Measurements from ENCODE around the gene LIMA1. TPM values are rescaled to one million over a fixed set of nuclear protein-coding genes. Genes with fewer than 3 reads are reported as not detected.
"Not testable (repeated sequence)": the region's sequence is repeated elsewhere in the genome, so short reads cannot be mapped to it uniquely, and the experiment has no call there.

LIMA1 gene
- total and polyA plus RNA-seq, 4 experiments from 2014 or later = 4.9 to 14.9 (median 12.0) TPM

DNA sequence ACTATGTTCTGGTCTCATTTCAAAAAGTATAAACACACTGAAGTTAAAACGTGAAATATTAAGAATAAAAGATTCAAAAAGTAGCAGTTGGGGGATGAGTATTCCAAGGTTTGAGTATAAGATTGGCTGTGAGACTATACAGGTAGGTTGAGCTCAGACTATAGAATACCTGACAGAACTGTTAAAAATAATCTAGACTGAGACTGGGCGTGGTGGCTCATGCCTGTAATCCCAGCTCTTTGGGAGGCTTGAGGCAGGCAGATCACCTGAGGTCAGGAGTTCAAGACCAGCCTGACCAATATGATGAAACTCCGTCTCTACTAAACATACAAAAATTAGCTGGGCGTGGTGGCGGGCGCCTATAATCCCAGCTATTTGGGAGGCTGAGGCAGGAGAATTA lies 64.3 kb downstream of the LIMA1 start:
- H3K36me3 ChIP-seq (ENCODE audit: insufficient read depth, low read length); H3K27ac ChIP-seq (ENCODE audit: low read depth, low read length); H3K9me3 ChIP-seq (ENCODE audit: control insufficient read depth in 1 of 2, low read length in 2 of 2); H3K36me3 Mint-ChIP-seq; H3K27me3 Mint-ChIP-seq; intact Hi-C loops (cut with micrococcal nuclease); H3K9me3 Mint-ChIP-seq; H3K4me3 ChIP-seq (ENCODE audit: low read length in 2 of 2); H3K27me3 ChIP-seq (ENCODE audit: insufficient read depth, low read length); DNase-seq; POLR2A ChIA-PET (ENCODE audit: partially characterized antibody): not testable (repeated sequence)
- CTCF ChIA-PET (ENCODE audit: partially characterized antibody) = interaction anchor here (0.9 to 1.0 kb wide), 2 partner anchors 11 to 108 kb away, joined by 3 read pairs; partner anchors contain the start of gene COX14
- H3K4me1 Mint-ChIP-seq = peaks cover 28 to 45% (median 36%) of the 10 kb centered on the region in 4 donors
- peak overlapping the region in 4 of 8 donors; percentile 6 to 20 (median 12) for H3K4me3 Mint-ChIP-seq
- peak overlapping the region in 6 of 7 donors; percentile 39 to 85 (median 71) for H3K27ac Mint-ChIP-seq
- H3K4me1 ChIP-seq (ENCODE audit: insufficient read depth, low read length) = peaks cover 54% of the 10 kb centered on the region

DNA sequence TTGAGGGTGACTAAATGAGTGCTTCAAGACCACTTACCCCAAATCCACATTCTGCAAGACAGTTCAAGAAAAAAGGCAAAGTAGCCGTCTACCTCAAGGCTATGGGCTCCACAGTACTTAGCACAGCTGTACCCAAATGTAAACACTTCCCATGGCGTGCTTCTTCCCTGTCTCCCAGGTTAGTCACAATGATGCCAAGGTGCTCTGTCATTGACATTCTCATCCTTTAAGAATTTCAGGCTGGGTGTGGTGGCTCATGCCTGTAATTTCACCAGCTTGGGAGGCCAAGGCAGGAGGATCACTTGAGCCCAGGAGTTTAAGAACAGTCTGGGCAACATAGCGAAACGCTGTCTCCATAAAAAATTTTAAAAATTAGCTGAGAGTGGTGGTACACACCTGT lies 64.9 kb downstream of the LIMA1 start:
- no peak overlapping the region for H3K4me3 Mint-ChIP-seq
- Histone ChIP-seq H3K27me3 (ENCODE audit: insufficient read depth, low read length) (no peaks in the 10 kb centered on the region), H3K4me3 (ENCODE audit: low read length in 2 of 2) (no peak overlapping the region), H3K36me3 (ENCODE audit: insufficient read depth, low read length) (no peaks in the 10 kb centered on the region), H3K4me1 (ENCODE audit: insufficient read depth, low read length) (peaks cover 54% of the 10 kb centered on the region), H3K27ac (ENCODE audit: low read depth, low read length) (no peak overlapping the region), H3K9me3 (ENCODE audit: control insufficient read depth in 1 of 2, low read length in 2 of 2) (no peaks in the 10 kb centered on the region)
- peaks cover 30 to 51% (median 38%) of the 10 kb centered on the region in 4 donors for H3K4me1 Mint-ChIP-seq
- H3K36me3 Mint-ChIP-seq = peaks cover 3 to 5% of the 10 kb centered on the region in 2 donors
- peak overlapping the region in 3 of 7 donors; percentile 14 to 69 (median 38) for H3K27ac Mint-ChIP-seq
- CTCF ChIA-PET (ENCODE audit: partially characterized antibody) = interaction anchor here (1.0 kb wide), 1 partner anchor 107 kb away, joined by 3 read pairs; the partner anchor contains the start of gene COX14
- H3K9me3 Mint-ChIP-seq = no peaks in the 10 kb centered on the region
- no peak for DNase-seq
- intact Hi-C loops (cut with micrococcal nuclease) = no loop called here
- POLR2A ChIA-PET (ENCODE audit: partially characterized antibody) = no interaction called here
- H3K27me3 Mint-ChIP-seq = no peaks in the 10 kb centered on the region

GRCh38 chr12:50217202-50217601 lies 66.1 kb downstream of the LIMA1 start:
- H3K27me3 Mint-ChIP-seq = no peaks in the 10 kb centered on the region

DNA sequence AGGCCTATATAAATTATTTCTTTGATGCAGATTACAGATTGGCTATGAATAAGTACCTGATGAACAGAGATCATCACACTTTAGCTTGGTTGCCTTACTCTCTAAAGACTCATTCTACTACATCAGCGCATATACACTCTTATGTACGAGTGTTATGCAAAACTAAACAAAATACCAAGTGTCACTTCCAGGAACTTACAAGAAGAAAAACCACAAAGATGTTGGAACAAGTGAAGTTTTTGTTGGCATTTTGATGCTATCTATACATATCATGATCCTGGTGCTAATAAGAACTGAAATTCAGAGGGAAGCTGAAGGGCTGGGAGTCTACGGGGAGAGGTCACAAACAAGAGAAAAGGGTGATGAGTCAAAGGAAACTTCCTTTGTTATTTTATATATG lies 68.3 kb downstream of the LIMA1 start:
- no peaks in the 10 kb centered on the region for H3K27me3 Mint-ChIP-seq
- Histone ChIP-seq H3K27me3 (ENCODE audit: insufficient read depth, low read length) (no peaks in the 10 kb centered on the region), H3K4me3 (ENCODE audit: low read length in 2 of 2) (no peak overlapping the region), H3K27ac (ENCODE audit: low read depth, low read length) (no peak overlapping the region), H3K9me3 (ENCODE audit: control insufficient read depth in 1 of 2, low read length in 2 of 2) (no peaks in the 10 kb centered on the region), H3K36me3 (ENCODE audit: insufficient read depth, low read length) (no peaks in the 10 kb centered on the region), H3K4me1 (ENCODE audit: insufficient read depth, low read length) (peaks cover 75% of the 10 kb centered on the region)
- no peaks in the 10 kb centered on the region for H3K9me3 Mint-ChIP-seq
- peak overlapping the region; percentile 3 to 79 (median 53) for H3K27ac Mint-ChIP-seq
- intact Hi-C loops (cut with micrococcal nuclease) = no loop called here
- H3K4me3 Mint-ChIP-seq = peak overlapping the region in 6 of 8 donors; percentile 0 to 11 (median 2)
- peaks cover 41 to 75% (median 54%) of the 10 kb centered on the region in 4 donors for H3K4me1 Mint-ChIP-seq
- POLR2A ChIA-PET (ENCODE audit: partially characterized antibody) = interaction anchor here (1.2 to 5.1 kb wide), 2 partner anchors 8 to 141 kb away, joined by 3 to 88 read pairs; no protein-coding TSS in a partner anchor
- no peak for DNase-seq
- CTCF ChIA-PET (ENCODE audit: partially characterized antibody) = interaction anchor here (5.6 kb wide), 1 partner anchor 104 kb away, joined by 25 read pairs; the partner anchor contains the start of gene COX14
- peaks cover 3 to 5% of the 10 kb centered on the region in 2 donors for H3K36me3 Mint-ChIP-seq

More at GRCh38 chr12:50217202-50217601, 66.1 kb downstream of the LIMA1 start:
- Mint-ChIP-seq H3K4me3 (peak overlapping the region in 2 of 8 donors; percentile 40 to 61), H3K27ac (peak overlapping the region; percentile 50 to 83 (median 72)), H3K4me1 (peaks cover 36 to 59% (median 44%) of the 10 kb centered on the region in 4 donors), H3K9me3 (no peaks in the 10 kb centered on the region), H3K36me3 (peaks cover 3 to 5% of the 10 kb centered on the region in 2 donors)
- intact Hi-C loops (cut with micrococcal nuclease) = no loop called here
- POLR2A ChIA-PET (ENCODE audit: partially characterized antibody) = interaction anchor here (1.2 kb wide), 1 partner anchor 133 kb away, joined by 3 read pairs; no protein-coding TSS in a partner anchor
- H3K9me3 ChIP-seq (ENCODE audit: control insufficient read depth in 1 of 2, low read length in 2 of 2) = no peaks in the 10 kb centered on the region
- no peak overlapping the region for H3K27ac ChIP-seq (ENCODE audit: low read depth, low read length)
- no peaks in the 10 kb centered on the region for H3K27me3 ChIP-seq (ENCODE audit: insufficient read depth, low read length)
- DNase-seq = no peak
- H3K4me3 ChIP-seq (ENCODE audit: low read length in 2 of 2) = no peak overlapping the region
- H3K4me1 ChIP-seq (ENCODE audit: insufficient read depth, low read length) = peaks cover 60% of the 10 kb centered on the region
- H3K36me3 ChIP-seq (ENCODE audit: insufficient read depth, low read length) = no peaks in the 10 kb centered on the region
- CTCF ChIA-PET (ENCODE audit: partially characterized antibody) = interaction anchor here (1.5 kb wide), 1 partner anchor 86 kb away, joined by 4 read pairs; no protein-coding TSS in a partner anchor

DNA sequence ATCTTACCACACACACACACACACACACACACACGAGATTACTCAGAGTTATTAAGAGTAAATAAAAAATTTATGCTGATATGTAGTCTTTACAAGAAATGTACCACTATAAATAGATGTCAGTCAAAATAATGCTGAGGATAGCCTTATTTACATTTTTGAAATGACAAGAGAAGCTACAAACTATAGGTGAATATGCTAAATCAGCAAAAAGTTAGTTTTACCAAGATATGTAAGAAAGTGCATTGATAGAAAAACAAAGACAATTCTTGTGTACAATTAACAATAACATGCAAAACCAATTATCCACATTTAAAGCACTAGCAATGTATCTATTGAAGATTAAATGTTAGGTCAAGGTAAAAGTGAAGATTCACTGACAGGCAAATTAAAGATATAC lies 69.3 kb downstream of the LIMA1 start:
- Mint-ChIP-seq H3K27ac (peak overlapping the region; percentile 44 to 92 (median 75)), H3K4me1 (peaks cover 38 to 68% (median 49%) of the 10 kb centered on the region in 4 donors)

DNA sequence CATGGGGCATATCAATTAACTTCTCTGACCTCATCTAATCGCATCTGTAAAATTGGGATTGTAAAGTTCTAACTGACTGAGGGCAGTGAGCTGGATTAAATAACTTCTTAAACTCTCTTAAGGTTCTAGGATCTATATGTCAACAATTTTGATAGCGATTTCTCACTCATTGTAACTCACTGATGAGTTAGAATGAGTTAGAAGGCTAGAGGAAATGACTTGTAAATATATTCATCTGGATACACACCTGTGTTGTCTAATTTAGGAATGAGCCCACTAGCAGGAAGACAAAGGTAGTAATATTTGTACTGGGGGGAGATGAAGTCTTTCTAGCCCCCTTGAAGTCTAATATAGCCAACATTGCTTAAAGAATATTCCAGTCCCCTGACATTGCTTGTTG lies 69.9 kb downstream of the LIMA1 start:
- ChIA-PET POLR2A (ENCODE audit: partially characterized antibody) (interaction anchor here (1.2 to 5.1 kb wide), 3 partner anchors 9 to 101 kb away, joined by 3 to 88 read pairs (median 9); partner anchors contain the start of genes CERS5 and COX14), CTCF (ENCODE audit: partially characterized antibody) (interaction anchor here (1.2 to 5.6 kb wide), 4 partner anchors 8 to 102 kb away, joined by 3 to 35 read pairs (median 16); partner anchors contain the start of genes COX14 and LIMA1)
- no peaks in the 10 kb centered on the region for H3K9me3 ChIP-seq (ENCODE audit: control insufficient read depth in 1 of 2, low read length in 2 of 2)
- no peaks in the 10 kb centered on the region for H3K27me3 Mint-ChIP-seq
- no peak overlapping the region for H3K27ac ChIP-seq (ENCODE audit: low read depth, low read length)
- H3K27ac Mint-ChIP-seq = peak overlapping the region; percentile 44 to 92 (median 75)
- DNase-seq = no peak
- no peaks in the 10 kb centered on the region for H3K36me3 ChIP-seq (ENCODE audit: insufficient read depth, low read length)
- H3K36me3 Mint-ChIP-seq = peaks cover 3 to 6% of the 10 kb centered on the region in 2 donors
- peaks cover 37 to 64% (median 46%) of the 10 kb centered on the region in 4 donors for H3K4me1 Mint-ChIP-seq
- H3K4me1 ChIP-seq (ENCODE audit: insufficient read depth, low read length) = peaks cover 65% of the 10 kb centered on the region
- intact Hi-C loops (cut with micrococcal nuclease) = no loop called here
- no peak overlapping the region for H3K4me3 ChIP-seq (ENCODE audit: low read length in 2 of 2)
- peak overlapping the region in 4 of 8 donors; percentile 12 to 45 (median 40) for H3K4me3 Mint-ChIP-seq
- H3K27me3 ChIP-seq (ENCODE audit: insufficient read depth, low read length) = no peaks in the 10 kb centered on the region
- no peaks in the 10 kb centered on the region for H3K9me3 Mint-ChIP-seq

More for the DNA sequence above, 69.3 kb downstream of the LIMA1 start:
- Histone ChIP-seq H3K9me3 (ENCODE audit: control insufficient read depth in 1 of 2, low read length in 2 of 2) (no peaks in the 10 kb centered on the region), H3K27ac (ENCODE audit: low read depth, low read length) (no peak overlapping the region), H3K4me3 (ENCODE audit: low read length in 2 of 2) (no peak overlapping the region), H3K27me3 (ENCODE audit: insufficient read depth, low read length) (no peaks in the 10 kb centered on the region), H3K36me3 (ENCODE audit: insufficient read depth, low read length) (no peaks in the 10 kb centered on the region), H3K4me1 (ENCODE audit: insufficient read depth, low read length) (peaks cover 70% of the 10 kb centered on the region)
- intact Hi-C loops (cut with micrococcal nuclease) = no loop called here
- no peak for DNase-seq
- H3K9me3 Mint-ChIP-seq = no peaks in the 10 kb centered on the region
- ChIA-PET POLR2A (ENCODE audit: partially characterized antibody) (interaction anchor here (1.2 to 5.1 kb wide), 3 partner anchors 9 to 142 kb away, joined by 3 to 88 read pairs (median 3); partner anchors contain the start of gene CERS5), CTCF (ENCODE audit: partially characterized antibody) (interaction anchor here (1.2 to 5.6 kb wide), 3 partner anchors 8 to 103 kb away, joined by 3 to 35 read pairs (median 25); partner anchors contain the start of gene COX14)
- no peaks in the 10 kb centered on the region for H3K27me3 Mint-ChIP-seq
- H3K36me3 Mint-ChIP-seq = peaks cover 3 to 5% of the 10 kb centered on the region in 2 donors
- H3K4me3 Mint-ChIP-seq = peak overlapping the region in 4 of 8 donors; percentile 12 to 45 (median 40)

DNA sequence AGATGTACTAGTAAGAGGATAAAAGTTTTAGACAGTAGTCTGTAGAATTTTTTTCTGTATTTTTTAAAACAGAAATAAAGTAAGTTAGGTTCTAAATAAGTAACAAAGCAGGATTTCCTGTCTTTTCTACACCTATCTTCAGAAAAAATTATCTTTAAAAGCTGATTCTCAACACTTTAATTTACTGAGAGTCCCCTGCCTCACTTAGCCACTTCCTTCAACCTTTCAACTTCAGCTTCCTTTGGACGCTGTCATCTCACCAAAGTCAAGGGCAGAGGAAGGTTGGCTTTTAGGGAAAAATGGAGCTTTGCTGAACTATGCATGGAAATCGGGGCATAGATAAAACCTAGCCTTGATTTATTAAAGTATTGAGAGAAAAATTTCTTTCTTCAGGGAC lies 71.3 kb downstream of the LIMA1 start:
- H3K4me1 ChIP-seq (ENCODE audit: insufficient read depth, low read length) = peaks cover 58% of the 10 kb centered on the region
- peak overlapping the region; percentile 62 for H3K27ac ChIP-seq (ENCODE audit: low read depth, low read length)
- intact Hi-C loops (cut with micrococcal nuclease) = loop anchor here (1.0 kb wide), 1 partner anchor 10 kb away; no protein-coding TSS in a partner anchor
- CTCF ChIA-PET (ENCODE audit: partially characterized antibody) = interaction anchor here (0.7 to 5.6 kb wide), 15 partner anchors 10 to 428 kb away, joined by 3 to 35 read pairs (median 4); partner anchors contain the start of genes COX14 and LIMA1
- POLR2A ChIA-PET (ENCODE audit: partially characterized antibody) = interaction anchor here (1.0 to 5.1 kb wide), 5 partner anchors 11 to 127 kb away, joined by 3 to 88 read pairs (median 3); partner anchors contain the start of genes COX14 and SMARCD1
- DNase-seq = no peak
- H3K9me3 Mint-ChIP-seq = no peaks in the 10 kb centered on the region
- H3K36me3 ChIP-seq (ENCODE audit: insufficient read depth, low read length) = no peaks in the 10 kb centered on the region
- no peaks in the 10 kb centered on the region for H3K9me3 ChIP-seq (ENCODE audit: control insufficient read depth in 1 of 2, low read length in 2 of 2)
- peaks cover 33 to 54% (median 41%) of the 10 kb centered on the region in 4 donors for H3K4me1 Mint-ChIP-seq
- no peaks in the 10 kb centered on the region for H3K27me3 ChIP-seq (ENCODE audit: insufficient read depth, low read length)
- peak overlapping the region in 1 of 2 donors; percentile 2 for H3K4me3 ChIP-seq (ENCODE audit: low read length in 2 of 2)
- H3K4me3 Mint-ChIP-seq = peak overlapping the region; percentile 32 to 87 (median 76)
- H3K27me3 Mint-ChIP-seq = no peaks in the 10 kb centered on the region
- H3K27ac Mint-ChIP-seq = peak overlapping the region; percentile 88 to 97 (median 95)
- H3K36me3 Mint-ChIP-seq = peaks cover 3% of the 10 kb centered on the region in 2 donors
